ENCODE results near the gene SLC35A4. TPM values are rescaled to one million over a fixed set of nuclear protein-coding genes. Genes with fewer than 3 reads are reported as not detected.
"Not testable (repeated sequence)": the region's sequence is repeated elsewhere in the genome, so short reads cannot be mapped to it uniquely, and the experiment has no call there.

The SLC35A4 gene
- polyA plus RNA-seq, 1 experiment: 63.4 TPM

DNA sequence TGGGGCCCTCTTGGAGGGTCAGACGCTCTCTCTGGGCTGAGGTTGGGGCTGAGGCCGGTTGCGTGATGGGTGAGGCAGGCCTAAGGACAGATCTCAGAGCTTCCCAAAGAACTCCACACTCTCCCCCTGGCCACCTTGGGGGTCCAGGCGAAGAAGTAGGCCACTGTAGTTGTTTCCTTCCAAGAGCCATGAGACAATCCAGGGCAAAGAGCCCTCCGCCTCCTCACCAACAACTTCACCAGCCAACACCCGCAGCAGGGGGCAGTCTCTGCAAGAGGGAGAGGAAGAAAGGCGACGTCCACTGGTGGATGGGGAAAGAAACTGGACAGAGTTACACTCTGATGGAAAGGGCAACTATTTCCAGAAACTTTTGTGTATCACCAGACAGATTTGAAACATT, 10.7 kb downstream of the SLC35A4 start:
- ChIA-PET CTCF (interaction anchor here (1.4 kb wide), 1 partner anchor 59 kb away, joined by 6 read pairs; no protein-coding TSS in a partner anchor), POLR2A (no interaction called here)
- Histone ChIP-seq H3K4me3 (ENCODE audit: low read depth, low read length) (no peak overlapping the region), H3K27ac (ENCODE audit: low read depth, low read length) (no peak overlapping the region), H3K9me3 (ENCODE audit: control insufficient read depth, insufficient read depth, low read length) (no peaks in the 10 kb centered on the region), H3K27me3 (ENCODE audit: control insufficient read depth, insufficient read depth, low read length) (no peaks in the 10 kb centered on the region)
- peak; percentile 38 for TF ChIP-seq CTCF (IDR thresholded peaks at IDR 0.05; ENCODE audit: low read depth, low read length)
- DNase-seq (ENCODE audit: low read depth, low spot score): no peak

- Histone ChIP-seq H3K4me3 (ENCODE audit: low read depth, low read length) (no peak overlapping the region), H3K27ac (ENCODE audit: low read depth, low read length) (no peak overlapping the region), H3K27me3 (ENCODE audit: control insufficient read depth, insufficient read depth, low read length) (no peaks in the 10 kb centered on the region), H3K9me3 (ENCODE audit: control insufficient read depth, insufficient read depth, low read length) (no peaks in the 10 kb centered on the region)
- no peak for DNase-seq (ENCODE audit: low read depth, low spot score)
- CTCF ChIA-PET: interaction anchor here (0.6 to 1.5 kb wide), 4 partner anchors 10 to 71 kb away, joined by 3 to 4 read pairs (median 3); partner anchors contain the start of genes IK and NDUFA2
- no peak for TF ChIP-seq CTCF (IDR thresholded peaks at IDR 0.05; ENCODE audit: low read depth, low read length)
- POLR2A ChIA-PET: interaction anchor here (0.9 kb wide), 1 partner anchor 13 kb away, joined by 5 read pairs; the partner anchor contains the start of gene APBB3
These were observed 12.2 kb downstream of the SLC35A4 start for GRCh38 chr5:140576776-140577201.

DNA sequence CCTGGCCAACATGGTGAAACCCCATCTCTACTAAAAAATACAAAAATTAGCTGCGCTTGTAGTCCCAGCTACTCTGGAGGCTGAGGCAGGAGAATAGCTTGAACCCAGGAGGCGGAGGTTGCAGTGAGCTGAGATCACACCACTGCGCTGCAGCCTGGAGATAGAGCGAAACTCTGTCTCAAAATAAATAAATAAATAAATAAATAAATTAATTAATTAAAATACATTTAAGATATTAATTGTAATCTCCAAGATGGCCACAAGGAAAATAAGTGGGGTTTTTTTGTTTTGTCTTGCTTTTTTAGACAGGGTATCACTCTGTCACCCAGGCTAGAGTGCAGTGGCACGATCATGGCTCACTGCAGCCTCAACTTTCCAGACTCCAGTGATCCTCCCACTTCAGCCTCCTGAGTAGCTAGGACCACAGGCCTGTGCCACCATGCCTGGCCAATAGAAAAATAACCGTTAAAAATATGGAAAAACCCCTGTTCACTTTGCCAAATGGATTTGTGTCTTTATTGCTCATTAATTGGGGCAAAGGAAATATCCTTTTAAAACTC, 14.6 kb downstream of the SLC35A4 start:
- CTCF ChIA-PET; DNase-seq (ENCODE audit: low read depth, low spot score); H3K4me3 ChIP-seq (ENCODE audit: low read depth, low read length); H3K9me3 ChIP-seq (ENCODE audit: control insufficient read depth, insufficient read depth, low read length); H3K27me3 ChIP-seq (ENCODE audit: control insufficient read depth, insufficient read depth, low read length); H3K27ac ChIP-seq (ENCODE audit: low read depth, low read length); POLR2A ChIA-PET: not testable (repeated sequence)

- TF ChIP-seq CTCF (IDR thresholded peaks at IDR 0.05; ENCODE audit: low read depth, low read length): no peak
- Histone ChIP-seq H3K27ac (ENCODE audit: low read depth, low read length) (no peak overlapping the region), H3K27me3 (ENCODE audit: control insufficient read depth, insufficient read depth, low read length) (no peaks in the 10 kb centered on the region), H3K9me3 (ENCODE audit: control insufficient read depth, insufficient read depth, low read length) (no peaks in the 10 kb centered on the region), H3K4me3 (ENCODE audit: low read depth, low read length) (no peak overlapping the region)
- ChIA-PET POLR2A (no interaction called here), CTCF (interaction anchor here (0.9 kb wide), 1 partner anchor 22 kb away, joined by 3 read pairs; no protein-coding TSS in a partner anchor)
- no peak for DNase-seq (ENCODE audit: low read depth, low spot score)
These were observed 22.9 kb downstream of the SLC35A4 start for GRCh38 chr5:140587495-140587894.

- no peak overlapping the region for H3K27ac ChIP-seq (ENCODE audit: low read depth, low read length)
- CTCF ChIA-PET: interaction anchor here (0.9 to 1.0 kb wide), 2 partner anchors 23 to 40 kb away, joined by 3 to 4 read pairs; no protein-coding TSS in a partner anchor
- no peak for TF ChIP-seq CTCF (IDR thresholded peaks at IDR 0.05; ENCODE audit: low read depth, low read length)
- no peaks in the 10 kb centered on the region for H3K27me3 ChIP-seq (ENCODE audit: control insufficient read depth, insufficient read depth, low read length)
- POLR2A ChIA-PET: interaction anchor here (0.8 kb wide), 1 partner anchor 24 kb away, joined by 3 read pairs; the partner anchor contains the start of gene APBB3
- H3K9me3 ChIP-seq (ENCODE audit: control insufficient read depth, insufficient read depth, low read length): no peaks in the 10 kb centered on the region; the same call in 1 of the 2 replicates
- DNase-seq (ENCODE audit: low read depth, low spot score): no peak
- no peak overlapping the region for H3K4me3 ChIP-seq (ENCODE audit: low read depth, low read length)
These were observed 23.9 kb downstream of the SLC35A4 start for GRCh38 chr5:140588311-140589070.
